HG03095 (cell line): ENCODE data around the gene TPM1.

ENCODE experiments used
- ATAC-seq: cut with Tn5 transposase; IDR thresholded peaks from one replicate; pipeline ENCODE4 v1.9.1; 2021; ENCODE audit warnings: moderate library complexity; ENCODE audit not compliant: unreplicated experiment

Gene TPM1

DNA sequence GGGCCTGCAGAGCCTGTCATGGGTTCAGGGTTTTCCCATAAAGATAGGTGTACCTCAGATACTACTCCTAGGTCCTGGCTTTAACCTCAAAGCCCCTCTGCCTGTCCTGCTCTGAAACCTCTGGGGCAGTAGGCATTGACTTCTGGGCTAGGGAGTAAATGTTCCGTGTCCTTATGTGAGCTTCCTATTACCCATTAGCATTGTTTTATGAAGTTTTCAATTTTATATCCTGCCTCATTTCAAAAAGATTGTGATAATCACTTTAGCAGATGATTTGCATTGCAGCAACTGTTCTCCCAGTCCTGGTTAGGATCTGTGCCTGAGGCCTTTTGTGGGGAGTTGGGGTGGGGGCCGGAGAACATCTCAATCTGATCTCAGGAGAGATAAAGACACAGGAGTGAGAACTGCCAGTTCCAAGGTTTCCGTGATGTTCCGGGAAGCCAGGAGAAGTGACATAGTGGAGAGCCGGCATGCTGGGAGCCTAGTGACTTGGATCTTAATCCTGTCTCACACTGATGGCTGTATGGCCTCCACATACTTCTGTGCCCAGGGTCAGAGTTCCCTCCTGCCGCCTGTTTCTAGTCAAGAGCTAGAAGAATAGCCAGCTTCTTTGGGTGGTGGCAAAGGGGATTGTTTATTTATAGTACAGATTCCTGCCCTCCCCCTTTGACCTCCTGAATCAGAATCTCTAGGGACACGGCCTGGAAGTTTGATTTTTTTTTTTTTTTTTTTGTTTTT is 10.6 kb downstream of the TPM1 start:
- no peak for ATAC-seq

DNA sequence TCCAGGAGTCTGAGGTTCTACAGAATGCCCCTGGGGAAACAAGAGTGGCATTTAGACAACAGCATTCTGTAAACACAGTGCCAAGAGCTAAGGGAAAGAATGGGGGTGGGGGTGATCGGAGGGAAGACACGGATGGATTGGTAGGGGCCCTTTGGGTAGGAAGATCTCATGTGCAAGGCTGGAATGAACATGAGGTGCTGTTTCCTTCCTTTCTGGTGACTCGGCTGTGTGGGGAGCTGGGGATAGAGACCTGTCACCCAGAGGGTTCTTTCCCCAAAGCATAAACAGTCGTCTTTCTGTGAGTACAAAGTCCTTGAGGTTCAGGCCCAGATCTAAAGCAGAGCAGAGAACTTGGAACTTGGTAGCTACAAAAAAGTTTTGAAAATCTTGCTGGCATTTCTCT is 11.7 kb downstream of the TPM1 start:
- ATAC-seq: no peak

DNA sequence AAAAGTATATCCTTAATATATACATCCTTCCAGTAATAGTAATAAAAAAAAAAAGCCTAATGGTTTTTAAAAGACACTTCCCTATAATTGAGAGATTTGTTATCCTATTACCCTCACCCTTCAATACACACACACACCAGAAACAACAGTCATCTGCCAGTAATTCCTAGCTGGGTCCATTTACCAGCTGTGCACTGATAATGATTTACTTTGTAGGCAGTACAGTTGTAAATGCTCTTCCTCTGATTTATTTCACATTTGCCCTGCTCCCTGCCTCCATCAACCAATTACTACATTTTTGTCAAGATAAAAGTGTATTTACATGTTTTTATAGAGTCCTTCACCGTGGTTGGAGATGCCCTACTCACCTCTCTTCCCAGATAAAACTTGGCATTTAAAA is 12.4 kb downstream of the TPM1 start:
- ATAC-seq: no peak

DNA sequence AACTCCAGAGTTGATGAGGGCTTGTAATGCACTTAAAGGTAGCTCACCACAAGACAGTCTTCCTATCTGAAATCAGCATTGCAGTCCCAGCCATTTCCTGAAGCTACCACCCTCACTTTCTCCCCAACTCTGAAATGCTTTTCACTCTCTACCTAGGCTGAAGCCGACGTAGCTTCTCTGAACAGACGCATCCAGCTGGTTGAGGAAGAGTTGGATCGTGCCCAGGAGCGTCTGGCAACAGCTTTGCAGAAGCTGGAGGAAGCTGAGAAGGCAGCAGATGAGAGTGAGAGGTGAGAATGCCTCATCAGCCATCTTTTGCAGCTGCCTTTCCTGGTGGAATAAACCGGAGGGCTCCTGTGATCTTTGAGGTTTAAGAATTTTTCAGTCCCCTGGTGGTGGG is 14.3 kb downstream of the TPM1 start:
- no peak for ATAC-seq

DNA sequence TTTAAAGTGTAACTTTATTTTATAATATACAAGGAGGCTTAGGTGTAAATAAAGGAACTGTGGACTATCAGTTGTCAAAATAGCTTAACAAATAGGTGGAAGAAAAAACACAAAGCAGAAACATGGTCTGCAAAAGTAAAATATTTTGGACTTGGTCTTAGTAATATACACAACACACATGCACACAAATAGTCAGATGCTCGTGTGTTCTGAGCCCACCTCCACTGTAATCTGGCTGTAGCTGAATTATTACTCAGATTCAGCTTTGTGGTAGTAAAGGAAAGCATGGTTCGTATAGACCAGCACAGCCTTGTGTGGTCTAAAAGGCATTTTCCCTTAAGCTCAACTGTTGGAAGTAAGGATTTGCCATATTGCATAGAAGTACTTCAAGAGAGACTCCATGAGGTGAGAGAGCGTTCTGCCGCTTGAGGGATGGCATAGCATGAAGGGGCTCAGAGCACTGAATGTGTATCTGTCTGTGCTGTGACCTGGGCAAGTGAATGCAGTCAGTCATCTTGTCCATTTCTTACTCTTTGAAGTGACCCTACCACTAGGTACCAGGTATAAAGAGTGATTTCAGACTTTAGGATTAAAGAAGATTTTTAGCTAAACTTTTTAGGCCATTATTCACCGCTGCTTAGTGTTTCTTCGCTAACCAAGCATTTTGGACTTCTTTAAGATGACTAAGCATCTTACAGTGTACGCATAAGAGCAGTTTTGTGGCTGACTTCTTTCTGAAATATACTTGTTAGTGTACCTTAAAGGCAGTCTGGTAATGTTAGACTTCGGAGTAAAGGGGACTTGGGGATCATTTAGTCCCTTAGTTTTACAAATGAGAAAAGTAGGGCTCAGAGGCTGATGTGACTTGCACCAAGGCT is 15.2 kb downstream of the TPM1 start:
- no peak for ATAC-seq

DNA sequence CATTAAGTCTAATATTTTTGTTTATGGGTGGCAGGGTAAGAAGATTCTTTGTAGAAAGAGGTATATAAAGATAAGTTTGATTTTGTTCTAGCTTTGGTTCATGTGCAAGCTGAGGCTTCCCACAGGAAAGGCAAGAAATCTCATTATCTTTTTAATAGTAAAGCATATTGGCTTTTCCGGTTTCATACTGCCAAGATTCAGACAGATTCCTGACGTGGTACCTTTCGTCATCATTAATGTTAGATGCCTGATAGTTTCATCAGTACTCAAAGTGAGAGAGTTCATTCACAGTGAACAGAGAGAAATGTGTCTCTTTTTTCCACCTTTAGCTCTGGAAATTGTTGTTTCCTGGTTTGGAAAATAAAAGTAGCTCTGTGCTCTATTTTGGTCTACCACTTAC is 16.5 kb downstream of the TPM1 start:
- no peak for ATAC-seq

DNA sequence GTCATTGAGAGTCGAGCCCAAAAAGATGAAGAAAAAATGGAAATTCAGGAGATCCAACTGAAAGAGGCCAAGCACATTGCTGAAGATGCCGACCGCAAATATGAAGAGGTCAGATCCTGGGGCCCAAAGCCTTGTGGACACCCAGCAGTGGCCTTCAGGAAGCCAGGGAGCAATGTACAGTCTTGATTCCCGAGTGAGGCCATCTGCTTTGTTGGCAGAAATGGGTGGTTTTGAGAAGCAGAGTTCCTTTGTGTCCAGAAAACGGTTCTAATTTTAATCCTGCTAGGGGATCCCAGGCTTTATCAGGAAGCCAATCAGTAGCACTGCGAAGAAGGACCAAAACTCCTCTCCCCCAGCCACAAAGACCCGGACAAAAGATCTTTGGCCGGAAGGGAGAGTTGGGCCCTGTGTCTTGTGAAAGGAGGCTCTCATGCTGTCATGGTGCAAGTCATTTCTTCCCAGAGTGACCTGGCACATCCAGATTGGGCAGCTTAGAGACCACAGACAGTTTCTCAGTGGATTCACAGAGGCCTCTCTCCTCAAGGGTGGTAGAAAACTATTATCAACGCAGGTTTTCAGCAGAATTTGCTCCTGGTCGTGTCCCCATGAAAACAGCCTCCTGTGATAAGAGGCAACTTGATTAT is 17.1 kb downstream of the TPM1 start:
- no peak for ATAC-seq

DNA sequence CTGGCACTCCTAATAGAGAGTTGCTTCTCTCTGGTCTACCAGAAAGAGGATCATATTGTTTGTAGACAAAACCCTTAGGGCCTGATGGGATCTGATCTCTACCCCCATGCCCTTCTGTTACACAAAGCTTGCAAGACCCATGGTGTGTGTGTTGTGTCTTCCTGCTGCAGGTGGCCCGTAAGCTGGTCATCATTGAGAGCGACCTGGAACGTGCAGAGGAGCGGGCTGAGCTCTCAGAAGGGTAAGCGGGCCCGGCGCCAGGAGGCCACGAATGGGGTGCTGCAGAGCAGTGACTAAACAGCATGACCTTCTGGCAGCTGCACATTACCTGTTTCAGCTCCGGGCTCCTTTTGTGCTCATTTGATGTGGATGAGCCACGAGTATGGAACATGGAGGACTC is 18.2 kb downstream of the TPM1 start:
- ATAC-seq: no peak

DNA sequence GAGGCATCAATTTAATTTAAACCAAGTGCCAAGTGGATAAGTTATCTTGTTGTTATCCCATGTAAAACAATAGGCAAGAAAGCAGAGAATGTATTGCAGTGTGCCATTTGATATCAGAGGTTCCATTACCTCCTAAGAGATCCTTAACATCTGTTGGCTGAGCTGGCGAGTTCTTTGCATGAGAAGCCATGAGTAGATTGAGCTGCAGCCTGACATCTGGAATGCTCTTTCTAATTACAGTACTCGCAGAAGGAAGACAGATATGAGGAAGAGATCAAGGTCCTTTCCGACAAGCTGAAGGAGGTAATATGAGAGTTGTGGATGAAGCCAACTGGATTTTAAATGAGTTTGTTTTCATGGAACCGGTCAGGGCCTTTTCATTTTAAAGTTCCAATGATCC is 19.4 kb downstream of the TPM1 start:
- ATAC-seq: no peak

DNA sequence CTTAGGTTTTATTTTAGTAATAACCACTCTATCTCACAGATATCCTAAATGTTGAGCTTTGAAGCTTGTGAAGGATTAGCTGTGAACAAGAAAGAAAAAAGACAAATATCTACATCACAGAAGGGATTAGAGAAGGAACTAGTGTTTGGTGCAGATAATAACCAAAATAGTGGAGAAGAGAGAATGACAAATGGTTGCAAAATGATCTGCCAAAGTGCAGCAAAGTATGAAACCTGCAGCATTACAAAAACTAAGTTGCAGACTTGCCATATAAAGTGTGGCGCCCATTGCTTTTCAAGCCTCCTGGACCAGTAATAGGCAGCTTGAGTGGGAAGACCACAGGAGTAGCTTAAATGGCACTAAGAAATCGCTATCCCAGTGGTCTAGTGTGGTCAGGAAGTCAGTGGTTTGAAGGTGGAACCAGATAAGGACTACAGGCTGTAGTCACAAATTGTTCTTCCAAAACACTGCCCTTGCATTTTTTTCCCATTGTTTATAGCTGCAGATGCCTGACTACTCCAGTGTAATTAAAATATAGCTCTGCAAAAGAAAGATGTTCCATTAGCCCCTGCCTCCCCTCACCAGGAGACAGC is 20.7 kb downstream of the TPM1 start:
- no peak for ATAC-seq

DNA sequence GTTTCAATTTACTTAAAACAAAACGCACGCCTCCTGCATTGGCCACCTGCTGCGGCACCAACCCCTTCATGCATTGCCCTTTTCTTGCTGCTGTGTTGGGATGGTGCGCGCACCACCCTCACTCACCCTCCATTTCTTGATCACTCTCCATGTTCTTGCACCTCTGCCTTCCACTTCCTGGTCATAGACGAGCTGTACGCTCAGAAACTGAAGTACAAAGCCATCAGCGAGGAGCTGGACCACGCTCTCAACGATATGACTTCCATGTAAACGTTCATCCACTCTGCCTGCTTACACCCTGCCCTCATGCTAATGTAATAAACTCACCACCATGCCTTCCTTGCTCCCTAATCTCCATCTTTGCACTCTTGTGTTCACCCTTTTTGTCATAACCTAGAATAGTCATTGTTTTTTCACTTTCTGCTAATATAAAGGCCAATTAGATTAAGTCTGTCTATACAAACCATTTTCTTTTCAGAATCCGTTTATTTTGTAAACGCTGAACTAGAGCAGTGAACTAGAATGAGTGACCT is 21.4 kb downstream of the TPM1 start:
- ATAC-seq: no peak

DNA sequence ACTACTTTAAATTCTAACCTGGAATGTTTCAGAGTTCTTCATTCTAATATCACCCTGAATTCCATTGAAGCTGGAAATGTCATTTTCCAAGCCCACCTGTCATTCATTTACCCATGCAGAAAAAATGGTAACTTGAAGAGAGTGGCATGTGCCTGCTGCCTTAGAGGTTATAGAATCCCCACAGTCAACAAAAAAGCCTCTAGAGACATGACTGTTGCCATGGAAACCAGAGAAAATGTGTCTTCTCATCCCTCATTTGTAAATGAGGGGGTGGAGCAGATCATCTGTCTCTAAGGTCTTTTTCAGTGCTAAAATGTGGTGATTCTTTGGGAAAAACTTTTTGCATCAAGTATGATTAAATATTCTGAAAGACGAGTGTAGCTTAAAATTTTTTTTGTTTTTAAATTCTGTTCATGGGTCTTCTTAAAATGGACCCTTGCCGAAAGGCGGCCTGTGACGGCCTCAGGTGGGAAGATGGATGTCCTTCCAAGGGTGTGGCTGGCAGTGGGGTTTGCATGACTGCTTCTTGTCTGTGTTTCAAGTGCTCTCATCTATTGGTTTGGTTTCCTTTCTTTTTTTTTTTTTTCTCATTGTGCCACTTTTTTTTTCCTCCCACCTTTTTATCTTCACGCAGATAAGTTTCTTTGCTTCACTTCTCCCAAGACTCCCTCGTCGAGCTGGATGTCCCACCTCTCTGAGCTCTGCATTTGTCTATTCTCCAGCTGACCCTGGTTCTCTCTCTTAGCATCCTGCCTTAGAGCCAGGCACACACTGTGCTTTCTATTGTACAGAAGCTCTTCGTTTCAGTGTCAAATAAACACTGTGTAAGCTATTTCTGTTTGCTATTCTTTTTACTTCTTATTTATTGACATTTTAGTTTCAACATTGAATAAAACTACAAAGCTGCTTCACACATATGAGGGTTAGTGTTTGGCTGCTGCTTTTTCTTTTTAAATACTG is 23.0 kb downstream of the TPM1 start:
- no peak for ATAC-seq

DNA sequence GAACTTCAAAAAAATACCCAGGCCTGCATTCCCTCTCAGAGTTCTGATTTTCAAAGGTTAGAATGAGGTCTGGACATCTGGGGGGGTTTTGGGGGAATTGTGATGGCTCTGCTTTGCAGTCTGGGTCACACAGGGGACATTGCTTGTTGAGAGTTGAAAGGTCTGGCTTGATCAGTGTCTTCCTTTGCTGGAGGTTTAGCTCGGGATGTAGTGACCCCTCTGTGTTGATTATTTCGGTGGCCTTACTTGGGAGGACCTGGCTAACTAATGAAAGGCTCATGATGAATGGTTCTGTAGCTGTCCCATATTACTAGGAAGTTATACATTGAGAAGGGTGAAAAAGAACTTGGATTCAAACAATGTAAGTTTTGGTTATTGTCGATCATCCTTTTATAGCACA is 23.7 kb downstream of the TPM1 start:
- no peak for ATAC-seq

DNA sequence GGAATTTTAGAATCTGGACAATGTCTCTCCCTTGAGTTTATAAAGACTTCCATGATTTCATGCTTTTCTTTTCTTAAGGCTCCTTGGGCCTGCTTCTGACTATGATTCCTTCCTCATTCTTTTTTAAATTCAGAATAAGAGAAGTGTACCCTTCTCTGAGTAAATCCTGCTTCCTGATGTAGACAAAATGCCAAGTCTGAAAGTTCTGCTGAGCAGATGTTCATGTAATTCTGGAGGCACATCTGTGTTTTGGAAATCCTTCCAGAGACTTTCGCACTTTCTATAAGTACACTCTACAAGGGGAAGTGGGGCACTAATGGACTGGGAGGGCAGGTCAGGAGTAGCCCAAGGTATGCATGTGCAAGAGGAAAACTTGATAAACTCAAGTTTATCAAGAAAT is 24.8 kb downstream of the TPM1 start:
- no peak for ATAC-seq

DNA sequence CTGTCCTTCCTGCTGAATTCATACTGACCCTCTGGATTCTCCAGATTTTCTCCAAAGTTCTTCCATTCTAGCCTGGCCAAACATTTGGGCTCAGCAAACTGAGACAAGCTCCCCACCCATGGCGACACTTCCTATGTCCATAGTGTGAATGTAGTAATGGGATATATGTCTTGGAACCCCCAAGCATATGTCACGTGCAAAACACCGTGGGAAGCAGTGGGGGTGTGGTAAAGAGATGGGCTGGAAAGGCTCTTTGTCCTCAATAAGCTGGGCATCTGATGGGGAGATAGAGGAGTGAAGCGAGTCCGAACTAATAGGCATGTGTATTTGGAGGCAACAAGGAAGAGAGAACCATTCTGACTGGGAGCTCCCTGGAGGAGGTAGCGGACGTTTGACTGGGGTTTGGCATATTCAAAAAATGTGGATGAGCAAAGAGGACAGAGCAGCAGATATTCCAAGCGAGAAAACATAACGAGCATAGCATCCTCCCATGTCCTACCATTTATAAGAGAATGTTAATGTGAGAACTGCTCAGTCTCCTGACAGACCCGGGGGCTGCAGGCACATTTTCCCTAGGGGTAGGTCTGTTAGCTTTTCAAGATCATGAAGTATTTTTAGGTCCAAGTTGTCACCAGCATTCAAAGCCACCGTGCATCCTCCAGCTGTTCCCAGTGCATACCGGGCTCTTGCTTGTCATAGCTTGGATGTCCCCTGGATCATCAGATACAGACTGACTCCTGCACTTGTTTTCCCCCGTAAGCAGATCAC is 25.6 kb downstream of the TPM1 start:
- no peak for ATAC-seq

DNA sequence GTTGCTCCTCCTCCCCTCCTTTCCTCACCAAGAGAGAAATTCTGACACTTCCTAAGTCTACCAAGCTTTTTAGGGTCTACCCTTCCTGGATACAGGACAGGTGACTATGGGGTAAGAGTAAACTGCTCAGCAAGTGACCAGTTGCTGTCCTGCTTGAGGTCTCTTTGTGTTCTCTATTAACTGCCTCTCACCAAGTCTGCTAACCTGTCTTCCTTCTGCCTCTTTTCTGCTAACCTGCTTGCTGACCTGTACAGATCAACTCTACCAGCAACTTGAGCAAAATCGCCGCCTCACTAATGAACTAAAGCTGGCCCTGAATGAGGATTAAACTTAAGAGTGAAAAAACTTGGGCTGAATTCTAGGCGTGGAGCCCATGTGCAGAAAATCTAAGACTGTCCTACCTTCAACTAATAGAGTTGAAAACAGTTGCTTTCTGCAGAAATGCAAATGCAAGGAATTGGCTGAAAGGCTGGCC is 27.1 kb downstream of the TPM1 start:
- ATAC-seq: no peak

DNA sequence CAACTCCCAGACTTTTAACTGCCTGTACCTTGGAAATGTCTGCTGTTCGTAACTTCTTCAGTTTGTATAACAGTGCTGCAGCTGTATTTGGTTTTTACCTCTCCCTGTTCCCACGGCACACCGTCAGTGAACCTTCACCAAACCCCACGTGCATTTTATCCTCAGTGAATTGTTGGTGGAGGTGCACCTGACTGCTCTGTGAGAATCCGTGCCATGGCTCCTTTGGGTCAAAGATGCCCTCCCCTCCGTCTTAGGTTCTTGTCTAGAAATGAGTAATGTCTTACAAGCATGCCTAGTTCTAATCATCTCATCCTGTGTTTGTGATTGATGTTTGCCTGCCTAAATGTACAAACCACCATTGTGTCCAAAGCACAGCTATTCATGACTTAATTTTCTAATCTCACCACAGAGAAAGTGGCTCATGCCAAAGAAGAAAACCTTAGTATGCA is 28.2 kb downstream of the TPM1 start:
- ATAC-seq: no peak

DNA sequence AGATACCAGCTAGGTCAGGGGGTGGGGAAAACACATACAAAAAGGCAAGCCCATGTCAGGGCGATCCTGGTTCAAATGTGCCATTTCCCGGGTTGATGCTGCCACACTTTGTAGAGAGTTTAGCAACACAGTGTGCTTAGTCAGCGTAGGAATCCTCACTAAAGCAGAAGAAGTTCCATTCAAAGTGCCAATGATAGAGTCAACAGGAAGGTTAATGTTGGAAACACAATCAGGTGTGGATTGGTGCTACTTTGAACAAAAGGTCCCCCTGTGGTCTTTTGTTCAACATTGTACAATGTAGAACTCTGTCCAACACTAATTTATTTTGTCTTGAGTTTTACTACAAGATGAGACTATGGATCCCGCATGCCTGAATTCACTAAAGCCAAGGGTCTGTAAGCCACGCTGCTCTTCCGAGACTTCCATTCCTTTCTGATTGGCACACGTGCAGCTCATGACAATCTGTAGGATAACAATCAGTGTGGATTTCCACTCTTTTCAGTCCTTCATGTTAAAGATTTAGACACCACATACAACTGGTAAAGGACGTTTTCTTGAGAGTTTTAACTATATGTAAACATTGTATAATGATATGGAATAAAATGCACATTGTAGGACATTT is 28.9 kb downstream of the TPM1 start:
- no peak for ATAC-seq
